ENCODE results near the gene PLEKHO1. TPM values are rescaled to one million over a fixed set of nuclear protein-coding genes. Genes with fewer than 3 reads are reported as not detected.
"Not testable (repeated sequence)": the region's sequence is repeated elsewhere in the genome, so short reads cannot be mapped to it uniquely, and the experiment has no call there.

PLEKHO1 gene
- total RNA-seq, 1 donor from 2014 or later, result 56.4 TPM

DNA sequence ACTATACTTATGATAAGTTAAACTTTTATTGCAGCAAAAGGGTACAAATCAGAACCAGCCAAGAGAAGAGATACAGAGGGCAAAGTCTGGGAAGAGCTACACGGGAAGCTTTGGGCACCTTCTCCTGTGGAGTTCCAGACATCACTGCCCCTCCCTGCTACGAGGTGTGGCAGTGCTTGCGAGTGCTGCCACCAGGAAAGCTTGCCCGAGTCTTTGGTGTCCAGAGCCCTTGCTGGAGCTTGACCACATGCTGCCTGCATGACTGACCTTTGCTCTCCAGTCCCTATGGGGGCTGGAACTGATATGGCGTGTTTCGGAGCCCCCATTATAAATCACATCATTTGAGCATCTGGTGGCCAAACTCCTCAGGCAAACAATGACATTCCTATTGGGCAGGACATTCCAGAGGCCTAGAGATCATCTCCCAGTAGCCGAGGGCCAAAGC is 23.4 kb downstream of the PLEKHO1 start:
- DNase-seq (ENCODE audit: low spot score), result peak; percentile 47

GRCh38 chr1:150176593-150176992 is 26.9 kb downstream of the PLEKHO1 start:
- no peak for DNase-seq (ENCODE audit: low spot score)

GRCh38 chr1:150178548-150178947 is 28.8 kb downstream of the PLEKHO1 start:
- no peak for DNase-seq (ENCODE audit: low spot score)

GRCh38 chr1:150179867-150180266 is 30.2 kb downstream of the PLEKHO1 start:
- no peak for DNase-seq (ENCODE audit: low spot score)

- no peak for DNase-seq (ENCODE audit: low spot score)
Observed at GRCh38 chr1:150180474-150180873, 30.8 kb downstream of the PLEKHO1 start.

- DNase-seq (ENCODE audit: low spot score), result no peak
Observed at GRCh38 chr1:150182247-150182646, 32.5 kb downstream of the PLEKHO1 start.

DNA sequence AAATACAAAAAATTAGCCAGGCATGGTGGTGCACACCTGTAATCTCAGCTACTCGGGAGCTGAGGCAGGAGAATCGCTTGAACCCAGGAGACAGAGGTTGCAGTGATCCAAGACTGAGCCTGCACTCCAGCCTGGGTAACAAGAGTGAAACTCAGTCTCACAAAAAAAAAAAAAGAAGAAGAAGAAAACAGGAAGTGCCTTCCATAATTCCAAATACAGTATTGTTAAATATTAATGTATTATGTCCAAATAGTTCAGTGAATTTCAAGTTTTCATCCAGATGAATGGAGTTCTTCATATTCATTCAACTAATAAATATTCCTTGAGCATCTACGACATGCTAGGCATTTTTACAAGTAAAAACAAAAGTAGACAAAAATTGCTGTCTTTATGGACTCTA is 33.3 kb downstream of the PLEKHO1 start:
- no peak for DNase-seq (ENCODE audit: low spot score)

DNA sequence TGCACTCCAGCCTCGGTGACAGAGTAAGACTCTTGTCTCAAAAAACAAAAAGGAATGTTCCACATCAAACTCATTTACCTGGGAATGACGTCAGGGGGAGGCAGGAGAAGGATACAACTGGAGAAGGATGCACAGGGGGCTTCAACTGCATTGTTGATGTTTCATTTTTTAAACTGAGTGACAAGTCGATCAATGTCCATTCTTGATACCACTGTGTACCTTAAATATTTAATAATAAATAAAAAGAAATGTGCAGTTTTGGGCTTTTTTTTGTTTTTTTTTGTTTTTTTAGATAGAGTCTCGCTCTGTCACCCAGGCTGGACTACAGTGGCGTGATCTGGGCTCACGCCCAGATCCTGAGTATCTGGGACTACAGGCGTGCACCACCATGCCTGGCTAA is 35.8 kb downstream of the PLEKHO1 start:
- DNase-seq (ENCODE audit: low spot score), result no peak

- not testable (repeated sequence) for DNase-seq (ENCODE audit: low spot score)
Observed at GRCh38 chr1:150186438-150186788, 36.7 kb downstream of the PLEKHO1 start.

GRCh38 chr1:150186789-150187559 is 37.3 kb downstream of the PLEKHO1 start:
- DNase-seq (ENCODE audit: low spot score), result no peak

GRCh38 chr1:150187560-150187931 is 37.8 kb downstream of the PLEKHO1 start:
- no peak for DNase-seq (ENCODE audit: low spot score)

GRCh38 chr1:150192012-150192411 is 42.3 kb downstream of the PLEKHO1 start:
- no peak for DNase-seq (ENCODE audit: low spot score)

- no peak for DNase-seq (ENCODE audit: low spot score)
Observed at GRCh38 chr1:150194381-150195031, 44.8 kb downstream of the PLEKHO1 start.

GRCh38 chr1:150196417-150196816 is 46.7 kb downstream of the PLEKHO1 start:
- DNase-seq (ENCODE audit: low spot score), result no peak

DNA sequence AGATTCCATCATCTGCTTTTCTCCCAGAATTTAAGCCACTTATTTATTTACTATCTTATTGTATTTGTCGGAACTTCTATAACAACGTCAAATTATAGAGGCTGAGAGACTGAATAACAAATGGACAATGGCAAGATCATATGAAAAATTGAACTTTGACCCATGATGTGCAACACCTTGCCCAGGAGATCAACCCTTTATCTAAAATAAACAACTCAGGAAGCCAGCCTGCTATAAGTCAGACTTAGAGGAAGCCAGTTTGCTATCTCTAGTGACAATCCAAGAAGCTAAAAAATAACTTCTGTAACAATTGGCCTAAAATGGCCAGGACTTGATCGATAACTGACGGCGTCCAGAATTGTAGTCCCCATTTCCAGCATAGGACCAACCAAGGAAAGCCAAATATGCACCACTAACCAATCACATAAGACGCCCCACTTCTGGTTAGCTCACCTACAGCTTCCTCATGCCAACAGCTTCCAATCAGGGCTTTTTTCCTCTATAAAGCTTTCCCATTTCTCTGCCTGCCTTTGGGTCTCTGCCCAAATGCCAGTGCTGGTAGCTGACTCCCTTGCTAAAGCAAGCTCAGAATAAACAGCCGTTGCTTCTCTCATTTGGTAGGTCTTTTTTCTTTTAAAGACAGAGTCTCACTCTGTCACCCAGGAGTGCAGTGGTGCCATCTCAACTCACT is 57.7 kb downstream of the PLEKHO1 start:
- peak; percentile 23 for DNase-seq (ENCODE audit: low spot score)

DNA sequence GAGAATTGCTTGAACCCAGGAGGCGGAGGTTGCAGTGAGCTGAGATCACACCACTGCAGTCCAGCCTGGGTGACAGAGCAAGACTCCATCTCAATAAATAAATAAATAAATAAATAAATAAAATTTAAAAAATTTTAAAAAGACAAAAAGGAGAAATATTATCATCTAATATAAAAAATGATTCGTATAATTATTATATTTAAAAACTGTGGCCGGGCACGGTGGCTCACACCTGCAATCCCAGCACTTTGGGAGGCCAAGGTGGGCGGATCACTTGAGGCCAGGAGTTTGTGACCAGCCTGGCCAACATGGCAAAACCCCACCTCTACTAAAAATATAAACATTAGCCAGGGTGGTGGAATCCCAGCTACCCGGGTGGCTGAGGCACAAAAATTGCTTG is 58.7 kb downstream of the PLEKHO1 start:
- not testable (repeated sequence) for DNase-seq (ENCODE audit: low spot score)

Other genes with a start within 250 kb of the PLEKHO1 start
- 3.4 TPM for gene SV2A, start 232.1 kb upstream of the PLEKHO1 start, total RNA-seq
- gene SF3B4, start 222.1 kb upstream of the PLEKHO1 start, total RNA-seq, result 43.7 TPM
- gene MTMR11, start 213.0 kb upstream of the PLEKHO1 start, total RNA-seq, result 97.8 TPM
- 35.2 TPM for gene OTUD7B, start 139.2 kb upstream of the PLEKHO1 start, total RNA-seq
- 37.1 TPM for gene VPS45, start 82.1 kb upstream of the PLEKHO1 start, total RNA-seq
- 20.8 TPM for gene ANP32E, start 86.2 kb downstream of the PLEKHO1 start, total RNA-seq
- 2.4 TPM for gene CA14, start 107.9 kb downstream of the PLEKHO1 start, total RNA-seq
- gene APH1A, start 119.1 kb downstream of the PLEKHO1 start, total RNA-seq, result 145 TPM
- gene C1orf54, start 122.9 kb downstream of the PLEKHO1 start, total RNA-seq, result 26.8 TPM
- 7.7 TPM for gene CIART, start 132.6 kb downstream of the PLEKHO1 start, total RNA-seq
- 58.9 TPM for gene MRPS21, start 143.9 kb downstream of the PLEKHO1 start, total RNA-seq
- 50.8 TPM for gene PRPF3, start 171.6 kb downstream of the PLEKHO1 start, total RNA-seq
- 33.2 TPM for gene RPRD2, start 214.2 kb downstream of the PLEKHO1 start, total RNA-seq

Data from mucosa of gallbladder (tissue), 1 donor.